ENCODE results near the gene MYZAP.
A peak's percentile ranks its signal among the peaks of the same experiment; 100 is the strongest.

DNA sequence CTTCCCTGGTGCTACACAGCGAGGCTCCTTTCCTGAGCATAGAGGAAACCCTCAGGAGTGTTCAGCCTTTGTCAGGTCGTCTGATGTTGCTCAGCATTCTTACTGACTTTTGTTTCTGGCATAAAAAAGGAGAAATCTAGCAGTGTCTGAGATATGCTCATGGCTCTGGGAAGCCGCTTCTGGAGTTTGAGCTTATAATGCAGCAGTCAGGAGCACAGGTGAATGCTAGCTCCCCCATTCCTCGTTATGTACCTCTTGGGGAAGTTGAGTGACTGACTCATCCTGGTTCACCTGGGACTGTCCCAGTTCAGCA lies 49.2 kb upstream of the MYZAP start:
- TF ChIP-seq EZH2 (IDR thresholded peaks at IDR 0.05; ENCODE audit: low read depth), result no peak
- TF ChIP-seq, protein P1, sequence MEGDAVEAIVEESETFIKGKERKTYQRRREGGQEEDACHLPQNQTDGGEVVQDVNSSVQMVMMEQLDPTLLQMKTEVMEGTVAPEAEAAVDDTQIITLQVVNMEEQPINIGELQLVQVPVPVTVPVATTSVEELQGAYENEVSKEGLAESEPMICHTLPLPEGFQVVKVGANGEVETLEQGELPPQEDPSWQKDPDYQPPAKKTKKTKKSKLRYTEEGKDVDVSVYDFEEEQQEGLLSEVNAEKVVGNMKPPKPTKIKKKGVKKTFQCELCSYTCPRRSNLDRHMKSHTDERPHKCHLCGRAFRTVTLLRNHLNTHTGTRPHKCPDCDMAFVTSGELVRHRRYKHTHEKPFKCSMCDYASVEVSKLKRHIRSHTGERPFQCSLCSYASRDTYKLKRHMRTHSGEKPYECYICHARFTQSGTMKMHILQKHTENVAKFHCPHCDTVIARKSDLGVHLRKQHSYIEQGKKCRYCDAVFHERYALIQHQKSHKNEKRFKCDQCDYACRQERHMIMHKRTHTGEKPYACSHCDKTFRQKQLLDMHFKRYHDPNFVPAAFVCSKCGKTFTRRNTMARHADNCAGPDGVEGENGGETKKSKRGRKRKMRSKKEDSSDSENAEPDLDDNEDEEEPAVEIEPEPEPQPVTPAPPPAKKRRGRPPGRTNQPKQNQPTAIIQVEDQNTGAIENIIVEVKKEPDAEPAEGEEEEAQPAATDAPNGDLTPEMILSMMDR (conservative IDR thresholded peaks at IDR 0.05), result peak; percentile 38

Data from PC-9 (cell line).